Stimulated activated CD8-positive, alpha-beta memory T cell treated with anti-CD3 and anti-CD28 coated beads, Interleukin-15, amount 100 ng/mL, for 4 hours (primary cell): Measurements from ENCODE around the gene DIS3L2.
"Not testable (repeated sequence)": the region's sequence is repeated elsewhere in the genome, so short reads cannot be mapped to it uniquely, and the experiment has no call there.

ENCODE experiments used
- DNase-seq, 2 donors: peaks; one replicate each; pipeline ENCODE4 v3.0.0-alpha.2; 2020; ENCODE audit warnings: low read depth in 2 of 2

DIS3L2 gene

DNA sequence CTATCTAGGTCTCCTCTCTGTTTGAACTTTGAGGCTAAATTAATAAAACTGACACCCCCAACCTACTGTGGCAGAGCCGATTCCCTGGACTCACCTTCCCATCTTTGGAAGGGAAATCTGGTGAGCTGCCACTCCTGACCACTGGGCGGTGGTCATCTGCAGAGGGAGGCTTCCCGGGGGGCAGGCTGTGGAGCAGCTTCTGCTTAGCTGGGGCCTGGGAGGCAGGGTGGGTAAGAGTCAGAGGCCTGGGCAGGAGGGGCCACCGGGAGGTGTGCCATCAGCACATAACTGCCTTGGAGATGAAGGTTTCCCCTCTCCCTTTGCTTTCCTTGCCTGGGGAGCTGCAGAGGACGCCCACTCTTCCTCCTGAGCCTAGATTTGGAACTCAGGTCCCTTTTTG lies 33.0 kb upstream of the DIS3L2 start:
- DNase-seq, result no peak

DNA sequence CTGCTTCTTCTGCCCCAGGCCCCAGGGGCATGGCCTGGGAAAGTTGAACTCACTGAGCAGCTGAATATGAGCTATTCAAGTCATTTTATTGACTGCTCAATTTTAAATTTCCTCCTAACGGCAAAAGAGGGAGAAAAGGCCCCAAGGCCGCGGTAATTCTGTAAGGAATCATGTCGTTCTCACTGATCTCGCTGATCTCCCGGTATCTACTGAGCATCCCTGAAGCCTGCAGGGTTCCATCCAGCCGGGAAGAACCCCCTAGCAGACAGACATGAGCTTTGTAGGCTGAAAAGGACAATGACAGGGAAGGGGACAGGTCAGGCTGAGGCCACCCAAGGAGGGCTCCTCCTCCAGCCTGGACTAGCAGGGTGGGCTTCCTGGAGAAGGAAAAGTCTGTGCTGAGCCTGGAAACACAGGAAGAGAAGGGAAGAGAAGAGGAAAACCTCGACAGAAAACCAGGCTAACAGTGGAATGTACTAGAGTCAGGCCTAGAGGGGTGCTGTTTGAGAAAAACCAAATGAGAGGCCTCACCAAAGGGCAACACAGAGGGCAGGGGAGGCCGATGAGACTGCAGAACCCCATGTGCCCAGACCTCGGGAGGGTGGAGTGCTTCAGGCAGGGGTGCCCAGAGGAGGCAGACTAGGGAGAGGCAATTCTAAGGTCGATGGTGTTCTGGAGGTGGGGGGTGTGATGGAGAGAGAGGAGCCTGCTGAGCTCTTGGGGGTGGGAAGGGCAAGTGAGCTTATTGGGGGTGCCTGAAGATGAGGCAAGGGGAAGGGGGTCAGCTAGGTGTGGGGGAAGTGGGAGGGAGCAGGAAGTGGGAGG lies 32.4 kb upstream of the DIS3L2 start:
- DNase-seq, result no peak

DNA sequence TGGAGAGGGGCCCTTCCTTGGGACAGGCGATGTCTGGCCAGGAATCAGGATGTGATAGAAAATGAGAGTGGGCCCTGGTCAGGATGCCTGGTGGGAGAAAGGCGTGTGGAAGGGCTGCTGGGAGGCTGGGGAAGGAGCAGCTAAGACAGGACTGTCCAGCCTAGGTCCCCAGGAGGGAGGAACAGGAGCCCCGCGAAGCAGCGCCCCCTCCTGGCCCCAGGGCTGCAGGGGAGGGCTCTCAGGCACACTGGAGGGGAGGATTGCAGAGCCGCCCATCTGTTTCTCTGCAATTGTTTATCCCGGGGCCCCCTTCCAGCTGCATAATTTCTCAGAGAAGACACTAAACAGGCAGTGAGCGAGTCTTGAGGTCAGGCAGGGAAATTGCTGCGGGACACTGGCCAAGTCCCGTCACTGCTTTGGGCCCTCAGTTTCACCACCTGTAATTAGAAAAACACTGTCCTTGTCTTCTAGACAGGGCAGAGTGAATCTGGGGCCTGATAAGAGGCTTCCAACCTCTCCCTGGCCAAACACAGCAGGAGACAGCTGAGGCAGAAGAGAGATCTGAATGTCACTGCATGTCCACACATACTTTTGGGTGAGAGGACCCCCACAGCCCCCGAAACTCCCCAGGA lies 31.4 kb upstream of the DIS3L2 start:
- no peak for DNase-seq

DNA sequence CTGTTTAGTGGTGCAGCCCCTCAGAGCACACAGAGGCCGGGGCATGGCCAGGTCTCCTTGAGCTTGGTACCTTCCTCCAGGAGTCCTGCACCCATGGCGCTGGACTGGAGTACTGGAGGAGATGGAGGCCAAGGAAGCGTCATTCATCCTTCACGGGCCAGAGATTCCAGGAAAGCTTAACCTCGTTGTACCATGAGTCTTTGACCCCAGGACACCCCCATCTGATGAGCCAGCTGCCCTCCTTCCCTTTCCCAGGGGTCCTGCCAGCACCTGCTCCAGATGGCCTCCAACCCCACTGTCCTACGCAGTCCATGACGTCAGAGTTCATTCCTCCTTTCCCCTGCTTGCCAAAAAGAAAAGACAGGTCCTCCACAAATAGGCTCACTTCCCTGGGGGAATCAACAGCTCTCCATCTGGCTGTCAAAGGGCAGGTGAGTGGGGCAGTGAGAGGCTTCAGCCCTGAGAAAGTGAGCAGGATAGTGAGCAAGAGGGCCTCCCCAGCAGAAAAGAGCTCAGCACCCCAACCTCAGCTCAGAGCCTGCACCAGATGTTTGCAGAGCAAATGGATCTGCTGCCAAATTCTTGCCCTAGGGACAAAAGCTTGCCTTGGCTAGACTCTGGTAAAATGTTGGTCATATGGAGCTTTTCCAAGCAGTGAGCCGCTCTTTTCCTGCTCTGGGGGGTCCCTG lies 30.8 kb upstream of the DIS3L2 start:
- DNase-seq, result no peak

- no peak for DNase-seq
Observed at GRCh38 chr2:231931481-231931915, 30.0 kb upstream of the DIS3L2 start.

GRCh38 chr2:231932711-231932970 lies 28.9 kb upstream of the DIS3L2 start:
- no peak for DNase-seq

- DNase-seq, result no peak
Observed at GRCh38 chr2:231932985-231933915, 28.3 kb upstream of the DIS3L2 start.

GRCh38 chr2:231933916-231934401 lies 27.6 kb upstream of the DIS3L2 start:
- DNase-seq, result no peak

DNA sequence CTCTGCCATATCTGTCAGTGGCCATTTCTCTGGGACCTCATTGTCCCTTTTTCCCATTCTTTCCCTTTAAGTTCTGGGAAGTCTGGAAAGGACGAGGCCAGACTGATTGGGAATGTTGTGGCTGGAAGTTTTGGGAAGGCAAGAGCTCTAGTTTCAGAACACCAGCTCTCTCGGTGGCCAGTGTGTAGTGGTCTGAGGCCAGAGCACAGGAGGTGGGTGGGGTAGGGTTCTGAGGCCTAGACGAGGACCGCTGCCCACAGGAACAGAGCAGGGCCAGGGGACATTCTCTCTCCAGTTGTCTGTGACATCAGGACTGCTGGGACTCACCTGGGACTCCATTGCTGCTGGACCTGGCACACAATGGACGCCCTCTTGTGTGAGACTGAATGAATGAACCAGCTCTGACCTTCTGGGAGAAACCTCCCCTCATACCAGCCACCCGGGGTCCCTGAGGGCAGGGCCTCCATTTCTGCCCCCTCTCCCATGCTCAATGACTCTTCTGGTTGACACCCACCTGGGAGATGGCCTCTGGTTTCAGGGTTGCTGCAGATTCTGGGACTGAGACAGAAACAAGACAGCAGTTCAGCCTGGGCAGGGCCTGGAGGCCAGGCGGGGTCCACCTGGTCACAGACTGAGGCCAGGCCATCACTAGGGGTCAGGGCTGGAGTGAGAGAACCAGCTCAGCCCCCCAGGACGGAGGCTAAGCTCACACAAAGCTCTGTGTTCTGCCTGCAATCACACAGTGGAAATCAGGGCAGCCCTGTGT lies 26.9 kb upstream of the DIS3L2 start:
- no peak for DNase-seq

GRCh38 chr2:231935207-231935524 lies 26.3 kb upstream of the DIS3L2 start:
- no peak for DNase-seq

- no peak for DNase-seq
Observed at GRCh38 chr2:231935815-231936214, 25.7 kb upstream of the DIS3L2 start.

DNA sequence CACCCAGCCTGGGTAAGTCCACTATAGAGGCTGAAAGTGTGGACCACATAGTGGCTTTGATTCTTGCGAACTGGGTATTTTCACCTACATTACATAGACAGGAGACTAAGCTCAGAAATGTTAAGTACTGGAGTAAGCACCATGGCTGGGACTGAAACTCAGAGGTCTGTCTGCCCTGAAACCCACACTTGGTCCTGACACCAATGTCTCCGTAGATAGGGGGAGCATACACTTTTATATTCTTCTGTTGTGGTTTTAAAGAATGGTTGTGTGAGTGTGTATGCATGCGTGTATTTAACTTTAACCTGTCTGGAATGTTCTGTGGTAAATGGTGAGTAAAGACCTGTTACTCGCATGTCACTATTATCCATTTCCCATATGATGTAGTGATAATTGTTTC lies 25.0 kb upstream of the DIS3L2 start:
- no peak for DNase-seq

- no peak for DNase-seq
Observed at GRCh38 chr2:231937057-231937456, 24.5 kb upstream of the DIS3L2 start.

- DNase-seq, result no peak
Observed at GRCh38 chr2:231939022-231939421, 22.5 kb upstream of the DIS3L2 start.

- DNase-seq, result no peak
Observed at GRCh38 chr2:231940795-231941194, 20.7 kb upstream of the DIS3L2 start.

DNA sequence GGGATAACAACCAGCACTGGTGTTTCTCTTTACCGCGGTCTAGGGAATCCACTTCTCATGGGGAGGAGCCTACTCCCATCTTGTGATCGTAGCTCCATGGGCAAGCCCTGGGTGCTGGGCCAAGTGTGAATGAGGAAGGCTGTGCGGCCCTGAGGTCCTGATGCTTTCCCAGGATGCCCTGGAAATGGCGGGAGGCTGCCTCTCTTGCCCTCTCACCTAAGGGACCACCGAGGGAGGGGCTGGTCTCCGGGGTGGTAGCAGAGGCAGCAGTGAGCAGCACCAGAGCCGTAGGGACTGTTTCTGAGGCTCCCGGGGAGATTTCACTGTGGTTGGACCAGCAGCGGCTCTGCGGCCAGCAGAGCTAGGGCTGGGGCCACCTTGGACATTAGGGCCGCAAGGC lies 19.8 kb upstream of the DIS3L2 start:
- no peak for DNase-seq

DNA sequence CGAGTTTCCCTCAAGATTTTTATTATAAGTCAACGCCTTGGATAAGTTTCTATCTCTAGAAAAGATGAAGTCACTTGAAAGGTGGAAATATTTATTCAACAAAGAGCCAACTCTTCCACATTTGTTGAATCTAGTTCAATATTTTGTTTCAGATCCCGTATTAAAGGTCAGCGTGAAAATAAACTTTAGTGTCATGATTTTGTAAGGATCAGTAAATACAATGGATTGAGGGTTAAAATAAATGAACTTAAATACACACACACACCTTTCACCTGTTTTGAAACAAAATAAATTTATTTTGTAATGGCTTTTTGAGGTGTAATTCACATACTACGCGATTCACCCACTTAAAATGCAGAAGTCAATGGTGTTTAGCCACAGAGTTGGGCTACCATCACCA lies 19.3 kb upstream of the DIS3L2 start:
- DNase-seq, result no peak

DNA sequence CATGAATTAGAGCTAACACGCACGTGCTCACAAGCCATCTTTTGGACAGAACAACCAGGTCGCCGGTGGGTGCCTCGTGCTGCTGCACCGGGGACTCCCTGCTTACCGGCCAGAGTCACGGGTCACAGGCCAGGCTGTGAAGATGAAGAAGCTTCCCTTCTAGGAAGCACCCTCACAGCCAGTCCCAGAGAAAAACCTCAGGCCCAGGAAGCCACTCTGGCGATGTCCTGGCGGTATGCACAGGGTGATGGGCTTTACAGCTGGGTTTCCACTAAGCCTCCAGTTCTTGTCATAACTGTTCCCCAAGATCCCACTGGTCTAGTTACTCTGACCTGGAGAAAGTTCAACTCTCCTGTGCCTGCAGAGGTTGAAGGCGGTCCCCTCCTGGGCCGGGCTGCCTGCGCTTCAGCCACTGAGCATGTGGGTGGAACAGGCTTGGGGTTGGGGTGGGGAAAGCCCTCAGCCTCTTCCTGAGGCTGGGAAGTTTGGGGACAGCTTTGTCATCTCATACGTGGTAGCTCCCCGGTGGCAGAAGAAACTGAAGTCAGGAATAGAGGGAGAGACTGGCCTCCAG lies 15.2 kb upstream of the DIS3L2 start:
- DNase-seq, result no peak

DNA sequence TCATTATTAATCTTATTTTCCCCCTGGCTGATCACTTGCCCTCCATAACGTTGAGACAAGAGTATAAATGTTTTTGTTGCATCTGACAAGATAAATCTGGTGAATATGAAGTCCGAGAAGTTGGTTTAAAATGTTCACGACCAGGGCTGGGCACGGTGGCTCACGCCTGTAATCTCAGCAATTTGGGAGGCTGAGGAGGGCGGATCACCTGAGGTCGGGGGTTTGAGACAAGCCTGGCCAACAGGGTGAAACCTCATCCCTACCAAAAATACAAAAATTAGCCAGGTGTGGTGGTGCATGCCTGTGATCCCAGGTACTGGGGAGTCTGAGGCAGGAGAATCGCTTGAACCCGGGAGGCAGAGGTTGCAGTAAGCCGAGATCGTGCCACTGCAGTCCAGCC lies 14.4 kb upstream of the DIS3L2 start:
- DNase-seq, result not testable (repeated sequence)

DNA sequence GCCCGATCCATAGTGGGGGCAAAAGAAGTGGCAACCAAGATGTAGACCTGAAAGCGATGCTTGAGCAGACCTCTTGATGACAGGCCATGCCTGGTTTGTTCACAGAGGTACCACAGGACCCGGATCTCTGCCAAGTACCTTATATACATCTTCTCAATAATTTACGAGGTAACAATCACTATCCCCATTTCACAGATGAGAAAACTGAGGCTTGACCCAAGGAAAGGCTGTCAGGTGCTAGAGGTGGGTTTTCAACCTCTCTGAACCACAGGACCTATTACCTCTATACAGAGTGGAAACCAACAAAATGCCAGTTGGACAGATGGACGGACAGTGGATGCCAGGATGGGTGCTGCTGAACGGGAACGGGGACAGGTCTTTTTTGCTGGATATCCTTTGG lies 13.8 kb upstream of the DIS3L2 start:
- DNase-seq, result no peak

- no peak for DNase-seq
Observed at GRCh38 chr2:231951452-231952035, 10.0 kb upstream of the DIS3L2 start.
